ENCODE results near the gene BCL2L12.

BCL2L12 gene

GRCh38 chr19:49690079-49690655, 24.4 kb downstream of the BCL2L12 start:
- no peak for TF ChIP-seq GATA3 (IDR thresholded peaks at IDR 0.05; ENCODE audit: low read depth, low read length)
- TF ChIP-seq GATA2 (IDR thresholded peaks at IDR 0.05; ENCODE audit: low read depth, low read length), result no peak

- TF ChIP-seq GATA2 (IDR thresholded peaks at IDR 0.05; ENCODE audit: low read depth, low read length) (no peak), GATA3 (IDR thresholded peaks at IDR 0.05; ENCODE audit: low read depth, low read length) (no peak)
Observed at GRCh38 chr19:49690656-49691242, 25.0 kb downstream of the BCL2L12 start, which contains the start of gene CPT1C. Gene CPT1C (plus strand): TSS chr19:49691116. CDS start chr19:49692253, 1,137 bp downstream.

DNA sequence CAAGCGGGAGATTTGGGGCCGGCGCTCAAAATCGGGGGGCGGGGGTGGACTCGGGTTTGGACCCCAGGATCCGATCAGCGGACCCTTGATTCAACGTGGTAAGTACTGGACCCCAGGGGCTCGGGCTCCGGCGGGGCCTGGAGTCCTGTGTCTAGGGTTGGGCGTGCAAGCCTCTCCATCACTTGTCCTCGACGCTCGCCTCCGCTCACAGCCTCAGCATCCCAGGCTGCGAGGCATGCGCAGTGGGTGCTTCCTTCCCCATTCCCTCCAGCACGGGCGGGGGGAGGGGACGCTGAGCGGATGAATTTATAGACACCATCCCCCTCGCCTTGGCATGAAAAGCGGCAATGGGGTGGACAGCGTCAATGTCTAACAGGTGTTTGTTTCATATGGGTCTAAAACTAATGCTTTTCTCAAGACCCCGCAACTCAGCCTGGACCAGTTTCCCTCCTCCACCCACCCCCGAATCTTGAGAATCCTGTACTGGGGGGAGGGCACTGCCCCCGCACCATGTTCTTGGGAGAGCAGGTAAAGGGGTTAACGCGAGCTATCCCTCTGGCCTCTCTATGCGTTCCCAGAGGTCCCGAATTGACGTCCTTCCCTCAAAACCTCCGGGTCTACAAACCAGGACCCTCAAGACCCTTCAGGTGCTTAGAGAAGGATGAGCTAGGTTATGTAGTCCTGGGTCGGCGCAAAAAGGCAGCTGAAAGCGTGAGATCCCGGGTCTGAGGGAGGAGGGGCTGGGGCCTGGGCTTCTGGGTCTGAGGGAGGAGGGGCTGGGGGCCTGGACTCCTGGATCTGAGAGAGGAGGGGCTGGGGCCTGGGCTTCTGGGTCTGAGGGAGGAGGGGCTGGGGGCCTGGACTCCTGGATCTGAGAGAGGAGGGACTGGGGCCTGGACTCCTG, 25.8 kb downstream of the BCL2L12 start:
- no peak for TF ChIP-seq GATA2 (IDR thresholded peaks at IDR 0.05; ENCODE audit: low read depth, low read length)
- no peak for TF ChIP-seq GATA3 (IDR thresholded peaks at IDR 0.05; ENCODE audit: low read depth, low read length)

DNA sequence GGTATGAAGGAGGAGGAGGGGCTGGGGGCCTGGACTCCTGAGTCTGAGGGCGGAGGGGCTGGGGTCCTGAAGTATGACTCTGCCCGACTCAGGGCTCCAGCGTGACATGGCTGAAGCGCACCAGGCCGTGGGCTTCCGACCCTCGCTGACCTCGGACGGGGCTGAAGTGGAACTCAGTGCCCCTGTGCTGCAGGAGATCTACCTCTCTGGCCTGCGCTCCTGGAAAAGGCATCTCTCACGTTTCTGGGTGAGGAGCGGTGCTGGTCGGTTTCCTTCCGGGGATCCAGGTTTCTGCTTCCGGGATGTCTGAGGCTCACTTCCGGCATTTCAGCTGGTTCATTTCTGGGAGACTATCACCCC, 26.4 kb downstream of the BCL2L12 start:
- TF ChIP-seq GATA3 (IDR thresholded peaks at IDR 0.05; ENCODE audit: low read depth, low read length), result no peak
- TF ChIP-seq GATA2 (IDR thresholded peaks at IDR 0.05; ENCODE audit: low read depth, low read length), result no peak

- TF ChIP-seq GATA2 (IDR thresholded peaks at IDR 0.05; ENCODE audit: low read depth, low read length) (no peak), GATA3 (IDR thresholded peaks at IDR 0.05; ENCODE audit: low read depth, low read length) (no peak)
Observed at GRCh38 chr19:49696115-49696514, 30.4 kb downstream of the BCL2L12 start.

GRCh38 chr19:49696865-49697264, 31.1 kb downstream of the BCL2L12 start:
- TF ChIP-seq GATA3 (IDR thresholded peaks at IDR 0.05; ENCODE audit: low read depth, low read length) (no peak), GATA2 (IDR thresholded peaks at IDR 0.05; ENCODE audit: low read depth, low read length) (no peak)

GRCh38 chr19:49699364-49699763, 33.6 kb downstream of the BCL2L12 start:
- TF ChIP-seq GATA3 (IDR thresholded peaks at IDR 0.05; ENCODE audit: low read depth, low read length) (no peak), GATA2 (IDR thresholded peaks at IDR 0.05; ENCODE audit: low read depth, low read length) (no peak)

GRCh38 chr19:49700563-49700962, 34.8 kb downstream of the BCL2L12 start:
- TF ChIP-seq GATA3 (IDR thresholded peaks at IDR 0.05; ENCODE audit: low read depth, low read length), result no peak

DNA sequence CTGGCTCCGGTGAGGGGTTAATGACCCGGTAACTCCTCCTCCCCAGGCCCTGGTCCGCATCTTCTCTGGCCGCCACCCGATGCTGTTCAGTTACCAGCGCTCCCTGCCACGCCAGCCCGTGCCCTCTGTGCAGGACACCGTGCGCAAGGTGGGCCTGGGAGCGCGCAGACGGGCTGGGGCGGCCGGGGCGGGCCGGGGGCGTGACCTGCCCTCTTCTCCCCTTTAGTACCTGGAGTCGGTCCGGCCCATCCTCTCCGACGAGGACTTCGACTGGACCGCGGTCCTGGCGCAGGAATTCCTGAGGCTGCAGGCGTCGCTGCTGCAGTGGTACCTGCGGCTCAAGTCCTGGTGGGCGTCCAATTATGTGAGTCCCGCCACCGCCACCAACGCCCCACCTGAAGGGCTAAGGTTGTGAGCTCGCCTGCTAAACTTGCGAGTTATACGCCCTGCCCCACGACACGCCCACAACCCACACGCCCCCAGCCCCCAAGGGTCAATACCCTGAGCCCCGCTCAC, 35.6 kb downstream of the BCL2L12 start:
- no peak for TF ChIP-seq GATA2 (IDR thresholded peaks at IDR 0.05; ENCODE audit: low read depth, low read length)

- TF ChIP-seq GATA2 (IDR thresholded peaks at IDR 0.05; ENCODE audit: low read depth, low read length) (no peak), GATA3 (IDR thresholded peaks at IDR 0.05; ENCODE audit: low read depth, low read length) (no peak)
Observed at GRCh38 chr19:49704888-49705642, 39.3 kb downstream of the BCL2L12 start.

GRCh38 chr19:49705919-49706318, 40.2 kb downstream of the BCL2L12 start:
- TF ChIP-seq GATA3 (IDR thresholded peaks at IDR 0.05; ENCODE audit: low read depth, low read length) (no peak), GATA2 (IDR thresholded peaks at IDR 0.05; ENCODE audit: low read depth, low read length) (no peak)

DNA sequence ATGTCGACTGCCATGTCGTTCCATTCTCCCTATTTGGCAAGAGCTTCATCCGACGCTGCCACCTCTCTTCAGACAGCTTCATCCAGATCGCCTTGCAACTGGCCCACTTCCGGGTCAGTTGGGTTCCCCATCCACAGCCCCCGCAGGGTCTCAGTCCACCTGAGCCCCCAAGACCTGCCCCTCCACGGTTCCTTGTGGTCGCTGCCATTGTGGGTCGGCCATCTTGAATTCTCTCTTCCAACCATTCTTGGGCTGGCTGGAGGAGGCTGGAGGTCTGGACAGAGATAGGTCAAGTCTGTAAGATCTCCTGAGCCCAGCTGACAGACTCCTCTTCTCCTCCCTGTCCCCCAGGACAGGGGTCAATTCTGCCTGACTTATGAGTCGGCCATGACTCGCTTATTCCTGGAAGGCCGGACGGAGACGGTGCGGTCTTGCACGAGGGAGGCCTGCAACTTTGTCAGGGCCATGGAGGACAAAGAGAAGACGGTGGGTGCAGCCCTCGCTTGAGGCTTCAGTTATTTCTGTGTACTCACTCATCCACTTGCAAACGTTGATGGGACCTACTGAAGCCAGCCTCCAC, 44.7 kb downstream of the BCL2L12 start:
- no peak for TF ChIP-seq GATA2 (IDR thresholded peaks at IDR 0.05; ENCODE audit: low read depth, low read length)
- TF ChIP-seq GATA3 (IDR thresholded peaks at IDR 0.05; ENCODE audit: low read depth, low read length), result no peak

DNA sequence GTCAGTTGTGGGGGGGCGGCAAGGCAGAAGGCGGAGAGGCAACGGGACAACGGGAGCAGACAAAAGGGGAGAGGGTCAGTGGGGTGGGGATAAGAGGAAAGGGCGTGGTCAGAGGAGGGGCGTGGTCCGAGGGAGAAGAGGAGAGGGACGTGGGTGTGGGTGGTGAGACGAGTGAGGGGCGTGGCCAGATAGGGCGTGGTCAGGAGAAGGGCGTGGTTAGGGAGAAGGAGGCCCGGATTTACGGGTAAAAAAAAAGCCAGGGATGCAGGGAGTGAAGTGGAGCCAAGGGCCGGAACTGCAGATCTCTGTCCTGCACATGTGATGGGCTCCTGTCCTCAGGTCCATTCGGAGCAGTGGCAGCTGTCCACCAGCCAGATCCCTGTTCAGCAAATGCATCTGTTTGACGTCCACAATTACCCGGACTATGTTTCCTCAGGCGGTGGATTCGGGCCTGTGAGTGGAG, 46.7 kb downstream of the BCL2L12 start:
- TF ChIP-seq GATA3 (IDR thresholded peaks at IDR 0.05; ENCODE audit: low read depth, low read length) (no peak), GATA2 (IDR thresholded peaks at IDR 0.05; ENCODE audit: low read depth, low read length) (no peak)
